Esophagus (tissue), 2 donors: ENCODE measurements around the gene GAPVD1. TPM values are rescaled to one million over a fixed set of nuclear protein-coding genes. Genes with fewer than 3 reads are reported as not detected.
A peak's percentile ranks its signal among the peaks of the same experiment; 100 is the strongest.

Source experiments
- H3K27ac ChIP-seq, 2 donors: one replicate each; pipeline ENCODE4 v1.5.1; 2013; ENCODE audit warnings: low read depth in 2 of 2, mild to moderate bottlenecking in 2 of 2, inconsistent platforms in 1 of 2, low read length in 1 of 2, moderate library complexity in 1 of 2
- H3K27me3 ChIP-seq, 2 donors: one replicate each; pipeline ENCODE4 v1.6.1; 2013; ENCODE audit warnings: low read length in 2 of 2, control low read depth in 1 of 2, mild to moderate bottlenecking in 1 of 2; ENCODE audit not compliant: insufficient read depth in 2 of 2, control insufficient read depth in 1 of 2
- H3K36me3 ChIP-seq, 2 donors: one replicate each; pipeline ENCODE4 v1.6.1; 2013; ENCODE audit warnings: low read length in 1 of 2; ENCODE audit not compliant: control insufficient read depth in 2 of 2, insufficient read depth in 2 of 2
- H3K4me1 ChIP-seq, 2 donors: one replicate each; pipeline ENCODE4 v1.6.1; 2013; ENCODE audit warnings: low read length in 1 of 2; ENCODE audit not compliant: control insufficient read depth in 2 of 2, insufficient read depth in 2 of 2
- H3K4me3 ChIP-seq, 2 donors: one replicate each; pipeline ENCODE4 v1.5.1; 2013; ENCODE audit warnings: low read length in 2 of 2, mild to moderate bottlenecking in 2 of 2, low read depth in 1 of 2, moderate library complexity in 1 of 2
- H3K9me3 ChIP-seq, 2 donors: one replicate each; pipeline ENCODE4 v1.6.1; 2013; ENCODE audit warnings: mild to moderate bottlenecking in 2 of 2, low read depth in 1 of 2, low read length in 1 of 2, moderate library complexity in 1 of 2; ENCODE audit not compliant: control insufficient read depth in 2 of 2, insufficient read depth in 1 of 2
- whole genome bisulfite sequencing, 2 donors: extraction: QIAGEN DNeasy Blood & Tissue Kit; methylation state at CpG; one replicate each; pipeline ENCODE4 v1.1.7; 2013; 5-methylcytosine and 5-hydroxymethylcytosine counted together
- polyA plus RNA-seq, 2 donors: library from polyadenylated mRNA; stranded (reverse); fragments of 200-250 nt; gene quantifications; one replicate each; pipeline ENCODE4 v1.2.3, GENCODE V29; 2013
- donor health status: healthy with polysubstance abuse.
- donor health status: Bipolar disorder and iron deficiency.

GAPVD1 gene
- polyA plus RNA-seq, 2 donors = 9.9 to 10.9 TPM

- Histone ChIP-seq H3K27me3 (no peaks in the 10 kb centered on the region), H3K27ac (peak overlapping the region; percentile 22 to 38), H3K4me3 (peak overlapping the region; percentile 47 to 53), H3K36me3 (no peaks in the 10 kb centered on the region), H3K4me1 (peaks cover 2 to 7% of the 10 kb centered on the region in 2 donors), H3K9me3 (peaks cover 0 to 4% of the 10 kb centered on the region in 2 donors)
- WGBS, 2 donors = 5% methylated on average over 65 to 104 of the region's 104 CpGs
These were observed 146.6 kb downstream of the GAPVD1 start for GRCh38 chr9:125407974-125408900.

GRCh38 chr9:125409217-125409636 lies 147.6 kb downstream of the GAPVD1 start:
- Histone ChIP-seq H3K9me3 (peaks cover 0 to 4% of the 10 kb centered on the region in 2 donors), H3K4me1 (peaks cover 2 to 7% of the 10 kb centered on the region in 2 donors), H3K4me3 (no peak overlapping the region), H3K36me3 (no peaks in the 10 kb centered on the region), H3K27me3 (no peaks in the 10 kb centered on the region), H3K27ac (no peak overlapping the region)
- 74 to 77% methylated on average over 20 of the region's 20 CpGs for WGBS, 2 donors

GRCh38 chr9:125409637-125410521 lies 148.3 kb downstream of the GAPVD1 start:
- H3K4me1 ChIP-seq = peaks cover 2 to 7% of the 10 kb centered on the region in 2 donors
- H3K36me3 ChIP-seq = no peaks in the 10 kb centered on the region
- H3K9me3 ChIP-seq = peaks cover 0 to 4% of the 10 kb centered on the region in 2 donors
- 87 to 90% methylated on average over 13 of the region's 13 CpGs for WGBS, 2 donors
- H3K27me3 ChIP-seq = no peaks in the 10 kb centered on the region
- peak overlapping the region in 1 of 2 donors; percentile 16 for H3K4me3 ChIP-seq
- H3K27ac ChIP-seq = peak overlapping the region in 1 of 2 donors; percentile 14

- WGBS, 2 donors = 84 to 91% methylated on average over 24 of the region's 24 CpGs
- Histone ChIP-seq H3K36me3 (no peaks in the 10 kb centered on the region), H3K4me1 (peaks cover 2 to 7% of the 10 kb centered on the region in 2 donors), H3K27ac (peak overlapping the region in 1 of 2 donors; percentile 14), H3K4me3 (peak overlapping the region in 1 of 2 donors; percentile 16), H3K27me3 (no peaks in the 10 kb centered on the region), H3K9me3 (peaks cover 0 to 4% of the 10 kb centered on the region in 2 donors)
These were observed 148.9 kb downstream of the GAPVD1 start for GRCh38 chr9:125410522-125410894.

GRCh38 chr9:125411171-125411756 lies 149.6 kb downstream of the GAPVD1 start:
- Histone ChIP-seq H3K36me3 (no peaks in the 10 kb centered on the region), H3K27ac (no peak overlapping the region), H3K4me3 (no peak overlapping the region), H3K9me3 (peaks cover 0 to 4% of the 10 kb centered on the region in 2 donors), H3K4me1 (peaks cover 2 to 7% of the 10 kb centered on the region in 2 donors), H3K27me3 (no peaks in the 10 kb centered on the region)
- 74 to 76% methylated on average over 14 of the region's 14 CpGs for WGBS, 2 donors

GRCh38 chr9:125412166-125412565 lies 150.5 kb downstream of the GAPVD1 start:
- 79 to 83% methylated on average over 10 of the region's 10 CpGs for WGBS, 2 donors
- no peaks in the 10 kb centered on the region for H3K36me3 ChIP-seq
- peaks cover 2 to 7% of the 10 kb centered on the region in 2 donors for H3K4me1 ChIP-seq

GRCh38 chr9:125413579-125413978 lies 152.0 kb downstream of the GAPVD1 start:
- H3K4me1 ChIP-seq = peaks cover 0 to 1% of the 10 kb centered on the region in 2 donors
- 90 to 94% methylated on average over 8 of the region's 8 CpGs for WGBS, 2 donors
- H3K27me3 ChIP-seq = no peaks in the 10 kb centered on the region
- no peaks in the 10 kb centered on the region for H3K36me3 ChIP-seq
- peaks cover 0 to 4% of the 10 kb centered on the region in 2 donors for H3K9me3 ChIP-seq
- H3K4me3 ChIP-seq = no peak overlapping the region
- H3K27ac ChIP-seq = no peak overlapping the region

More at GRCh38 chr9:125412166-125412565, 150.5 kb downstream of the GAPVD1 start:
- no peak overlapping the region for H3K27ac ChIP-seq
- no peaks in the 10 kb centered on the region for H3K27me3 ChIP-seq
- H3K4me3 ChIP-seq = no peak overlapping the region
- peaks cover 0 to 4% of the 10 kb centered on the region in 2 donors for H3K9me3 ChIP-seq

- Histone ChIP-seq H3K27ac (no peak overlapping the region), H3K4me3 (no peak overlapping the region), H3K9me3 (no peaks in the 10 kb centered on the region), H3K27me3 (no peaks in the 10 kb centered on the region), H3K36me3 (no peaks in the 10 kb centered on the region), H3K4me1 (no peaks in the 10 kb centered on the region)
- 85 to 88% methylated on average over 23 of the region's 23 CpGs for WGBS, 2 donors
These were observed 154.2 kb downstream of the GAPVD1 start for GRCh38 chr9:125415583-125416460.
